Calu3 (cell line): ENCODE results near the gene CLEC3B. TPM values are rescaled to one million over a fixed set of nuclear protein-coding genes. Genes with fewer than 3 reads are reported as not detected.

Experiments used
- BruUV-seq: library from RNA; stranded (reverse); fragments of 400-500 nt; replicated peaks from 2 replicates; lab custom pipeline; 2021; lab: Mats Ljungman, UMichigan
- CTCF ChIA-PET: fragments of 300-600 bp; sonication (Branson Sonifier 250); formaldehyde crosslinking; loops from one replicate; lab custom pipeline; 2022; ENCODE audit warnings: antibody characterized with exemption; lab: Charles Lee
- DNase-seq: peaks from one replicate; pipeline ENCODE4 v3.0.0; 2022
- H3K27ac Mint-ChIP-seq: one replicate; pipeline ENCODE4 v1.8.0; 2022; ENCODE audit warnings: mixed read lengths; ENCODE audit not compliant: unreplicated experiment
- H3K27me3 Mint-ChIP-seq: one replicate; pipeline ENCODE4 v1.8.0; 2022; ENCODE audit warnings: mixed read lengths; ENCODE audit not compliant: unreplicated experiment
- H3K36me3 Mint-ChIP-seq: one replicate; pipeline ENCODE4 v1.8.0; 2022; ENCODE audit warnings: mild to moderate bottlenecking, moderate library complexity, mixed read lengths; ENCODE audit not compliant: insufficient read depth, unreplicated experiment
- H3K4me1 Mint-ChIP-seq: one replicate; pipeline ENCODE4 v1.8.0; 2022; ENCODE audit warnings: mild to moderate bottlenecking, low read depth, mixed read lengths; ENCODE audit not compliant: unreplicated experiment
- H3K4me3 Mint-ChIP-seq: one replicate; pipeline ENCODE4 v1.8.0; 2022; ENCODE audit warnings: mild to moderate bottlenecking, low read depth, moderate library complexity, mixed read lengths; ENCODE audit not compliant: unreplicated experiment
- H3K9me3 Mint-ChIP-seq: one replicate; pipeline ENCODE4 v1.8.0; 2022; ENCODE audit warnings: low read depth, mixed read lengths; ENCODE audit not compliant: unreplicated experiment
- intact Hi-C: fragments of 100-400 bp; cut with micrococcal nuclease; formaldehyde crosslinking; loops from one replicate; pipeline ENCODE4 v1.10.0; 2022; ENCODE audit not compliant: unreplicated experiment
- total RNA-seq: library from RNA; stranded (reverse); gene quantifications from 2 replicates; pipeline ENCODE4 v1.2.3, GENCODE V29; 2022
- TF ChIP-seq, protein P1 (sequence below): fragments of 200-600 bp; IDR thresholded peaks from one replicate; pipeline ENCODE4 v1.8.0; 2022; ENCODE audit warnings: antibody characterized with exemption; ENCODE audit not compliant: unreplicated experiment

The CLEC3B gene
- total RNA-seq, 1 experiment from 2014 or later: not detected

DNA sequence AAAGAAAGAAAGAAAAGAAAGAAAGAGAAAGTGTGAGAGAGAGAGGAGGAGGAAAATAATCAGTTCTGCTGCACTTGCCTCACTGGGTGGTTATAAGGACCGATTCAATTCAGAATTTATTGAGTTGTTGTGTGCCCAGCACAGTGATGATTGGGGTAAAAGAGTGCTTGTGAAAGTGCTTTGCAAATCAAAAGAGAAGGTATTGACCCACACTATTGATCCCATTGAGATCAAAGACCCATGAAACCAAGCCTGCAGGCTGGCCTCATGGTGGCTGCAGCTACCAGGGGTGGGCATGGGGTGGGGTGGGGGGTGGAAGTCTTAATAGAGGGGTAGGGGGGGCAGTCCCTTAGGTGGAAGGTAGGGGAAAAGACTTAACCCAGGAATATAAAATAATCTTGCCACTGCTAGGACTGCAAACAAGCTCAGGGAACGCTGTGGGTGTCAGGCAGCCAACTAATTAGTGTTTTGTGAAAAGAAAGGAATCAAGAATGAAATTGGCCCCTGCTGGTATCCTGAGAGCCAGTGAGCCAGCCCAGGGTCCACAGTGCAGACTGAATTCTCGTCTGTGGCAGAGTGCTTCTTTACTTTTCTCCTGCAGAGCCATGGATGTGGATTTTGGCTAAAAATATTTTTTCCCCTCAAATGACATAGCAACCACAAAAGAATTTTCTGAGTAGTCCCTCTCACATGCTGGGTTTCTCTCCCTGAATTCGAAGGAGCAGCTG, 34.2 kb downstream of the CLEC3B start:
- peaks cover 9% of the 10 kb centered on the region for H3K36me3 Mint-ChIP-seq
- intact Hi-C loops: no loop called here
- no TSS peak for BruUV-seq
- CTCF ChIA-PET: interaction anchor here (0.6 kb wide), 1 partner anchor 233 kb away, joined by 3 read pairs; no protein-coding TSS in a partner anchor
- no peaks in the 10 kb centered on the region for H3K27me3 Mint-ChIP-seq
- TF ChIP-seq, protein P1, sequence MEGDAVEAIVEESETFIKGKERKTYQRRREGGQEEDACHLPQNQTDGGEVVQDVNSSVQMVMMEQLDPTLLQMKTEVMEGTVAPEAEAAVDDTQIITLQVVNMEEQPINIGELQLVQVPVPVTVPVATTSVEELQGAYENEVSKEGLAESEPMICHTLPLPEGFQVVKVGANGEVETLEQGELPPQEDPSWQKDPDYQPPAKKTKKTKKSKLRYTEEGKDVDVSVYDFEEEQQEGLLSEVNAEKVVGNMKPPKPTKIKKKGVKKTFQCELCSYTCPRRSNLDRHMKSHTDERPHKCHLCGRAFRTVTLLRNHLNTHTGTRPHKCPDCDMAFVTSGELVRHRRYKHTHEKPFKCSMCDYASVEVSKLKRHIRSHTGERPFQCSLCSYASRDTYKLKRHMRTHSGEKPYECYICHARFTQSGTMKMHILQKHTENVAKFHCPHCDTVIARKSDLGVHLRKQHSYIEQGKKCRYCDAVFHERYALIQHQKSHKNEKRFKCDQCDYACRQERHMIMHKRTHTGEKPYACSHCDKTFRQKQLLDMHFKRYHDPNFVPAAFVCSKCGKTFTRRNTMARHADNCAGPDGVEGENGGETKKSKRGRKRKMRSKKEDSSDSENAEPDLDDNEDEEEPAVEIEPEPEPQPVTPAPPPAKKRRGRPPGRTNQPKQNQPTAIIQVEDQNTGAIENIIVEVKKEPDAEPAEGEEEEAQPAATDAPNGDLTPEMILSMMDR: no peak
- H3K4me1 Mint-ChIP-seq: peaks cover 49% of the 10 kb centered on the region
- H3K27ac Mint-ChIP-seq: no peak overlapping the region
- no peak for DNase-seq
- H3K9me3 Mint-ChIP-seq: peaks cover 2% of the 10 kb centered on the region
- no peak overlapping the region for H3K4me3 Mint-ChIP-seq

DNA sequence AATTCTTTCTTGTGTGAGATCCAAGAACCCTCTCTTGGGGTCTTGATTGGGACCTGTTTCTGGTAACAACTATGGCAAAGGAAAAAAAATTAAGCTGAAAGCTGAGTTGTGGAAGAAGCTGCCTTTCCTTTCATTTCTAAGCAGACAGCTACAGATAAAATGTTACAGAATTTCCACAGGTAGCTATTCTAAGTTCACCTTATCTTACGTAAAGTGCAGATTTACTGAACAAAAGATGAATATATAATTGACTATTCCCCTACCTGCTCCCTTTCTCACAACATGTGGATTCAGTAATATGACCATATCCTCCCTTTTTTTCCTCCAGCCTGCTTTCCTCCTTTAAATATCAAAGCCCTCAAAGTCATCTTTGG, 36.6 kb downstream of the CLEC3B start:
- Mint-ChIP-seq H3K9me3 (peaks cover 2% of the 10 kb centered on the region), H3K27me3 (no peaks in the 10 kb centered on the region), H3K4me3 (no peak overlapping the region), H3K36me3 (peaks cover 5% of the 10 kb centered on the region), H3K4me1 (peaks cover 33% of the 10 kb centered on the region), H3K27ac (no peak overlapping the region)
- TF ChIP-seq, protein P1: no peak
- intact Hi-C loops: no loop called here
- BruUV-seq: no TSS peak
- no peak for DNase-seq
- CTCF ChIA-PET: interaction anchor here (0.7 kb wide), 1 partner anchor 57 kb away, joined by 4 read pairs; no protein-coding TSS in a partner anchor

DNA sequence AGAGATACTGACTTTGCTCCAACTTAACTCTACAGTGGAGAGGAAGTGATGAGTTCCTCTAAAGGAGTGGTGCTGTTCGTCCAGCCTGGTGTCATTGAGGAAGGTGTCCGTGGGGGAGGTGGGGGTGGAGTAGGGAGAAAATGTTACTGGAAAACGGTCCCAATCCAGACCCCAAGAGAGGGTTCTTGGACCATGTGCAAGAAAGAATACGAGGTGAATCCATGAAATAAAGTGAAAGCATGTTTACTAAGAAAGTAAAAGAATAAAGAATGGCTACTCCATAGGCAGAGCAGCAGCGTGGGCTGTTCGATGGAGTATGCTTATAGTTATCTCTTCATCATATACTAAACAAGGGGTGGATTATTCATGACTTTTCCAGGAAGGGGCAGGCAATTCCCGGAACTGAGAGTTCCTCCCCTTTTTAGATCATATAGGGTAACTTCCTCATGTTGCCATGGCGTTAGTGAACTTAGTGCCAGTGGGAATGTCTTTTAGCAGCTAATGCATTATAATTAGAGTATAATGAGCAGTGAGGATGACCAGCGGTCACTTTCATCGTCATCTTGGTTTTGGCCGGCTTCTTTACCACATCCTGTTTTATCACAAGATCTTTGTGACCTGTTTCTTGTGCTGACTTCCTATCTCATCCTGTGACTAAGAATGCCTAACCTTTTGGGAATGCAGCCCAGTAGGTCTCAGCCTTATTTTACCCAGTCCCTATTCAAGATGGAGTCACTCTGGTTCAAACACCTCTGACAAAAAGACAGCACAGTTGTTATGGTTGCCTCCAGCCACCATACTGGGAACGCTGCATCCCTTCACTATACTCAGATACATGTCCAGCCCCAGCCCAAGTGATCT, 38.6 kb downstream of the CLEC3B start:
- no TSS peak for BruUV-seq
- DNase-seq: no peak

DNA sequence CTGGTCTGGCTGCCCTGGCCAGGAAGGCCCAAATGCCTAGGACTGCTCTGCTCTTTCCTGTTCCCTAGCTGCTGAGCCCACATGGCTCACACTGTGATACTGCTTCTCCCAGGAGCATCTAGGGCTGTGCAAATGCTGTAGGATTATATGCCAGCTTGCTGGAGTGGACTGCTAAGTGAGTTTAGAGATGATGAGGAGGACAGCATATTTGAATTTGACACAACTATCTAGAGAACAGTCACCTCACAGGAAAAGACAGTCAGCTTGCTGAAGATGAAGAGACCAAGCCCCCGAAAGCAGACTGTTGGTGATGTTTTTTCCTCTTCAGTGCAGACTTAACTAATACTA, 39.2 kb downstream of the CLEC3B start:
- CTCF ChIA-PET: no interaction called here
- no peak overlapping the region for H3K4me3 Mint-ChIP-seq
- TF ChIP-seq, protein P1: no peak
- no peaks in the 10 kb centered on the region for H3K27me3 Mint-ChIP-seq
- no peak overlapping the region for H3K27ac Mint-ChIP-seq
- H3K9me3 Mint-ChIP-seq: no peaks in the 10 kb centered on the region
- peaks cover 3% of the 10 kb centered on the region for H3K36me3 Mint-ChIP-seq
- no peak for DNase-seq
- H3K4me1 Mint-ChIP-seq: peaks cover 26% of the 10 kb centered on the region
- no TSS peak for BruUV-seq
- intact Hi-C loops: no loop called here

More for the DNA sequence above, 38.6 kb downstream of the CLEC3B start:
- CTCF ChIA-PET: no interaction called here
- Mint-ChIP-seq H3K27me3 (no peaks in the 10 kb centered on the region), H3K27ac (no peak overlapping the region), H3K4me3 (no peak overlapping the region), H3K4me1 (peaks cover 26% of the 10 kb centered on the region), H3K36me3 (peaks cover 3% of the 10 kb centered on the region), H3K9me3 (no peaks in the 10 kb centered on the region)
- intact Hi-C loops: no loop called here
- TF ChIP-seq, protein P1: no peak
